SK-N-SH (cell line): ENCODE data around the gene NOL4L. TPM values are rescaled to one million over a fixed set of nuclear protein-coding genes. Genes with fewer than 3 reads are reported as not detected.

Source experiments
- CTCF ChIA-PET: fragments of 300-600, 350-600 bp; formaldehyde crosslinking; extraction: SDS; loops from one replicate; lab custom pipeline; 2021; lab: Yijun Ruan, JAX
- POLR2A ChIA-PET: fragments of 350-600 bp; sonication (Branson Sonifier 250); formaldehyde crosslinking; extraction: SDS; loops from one replicate; lab custom pipeline; 2020; ENCODE audit warnings: antibody characterized with exemption, inconsistent platforms; lab: Yijun Ruan, JAX
- DNase-seq: peaks from one replicate; pipeline ENCODE4 v3.0.0; 2012
- H2AFZ ChIP-seq: fragments of 200-600 bp; sonication (generic); 2 replicates; pipeline ENCODE4 v1.8.1; 2016; ENCODE audit warnings: antibody characterized with exemption, mild to moderate bottlenecking, low read depth
- H3F3A ChIP-seq: fragments of 200-600 bp; sonication (generic); replicated peaks from 2 replicates; pipeline ENCODE3; 2016; ENCODE audit warnings: antibody characterized with exemption, mild to moderate bottlenecking; ENCODE audit not compliant: insufficient read depth
- H3K27ac ChIP-seq, 2 experiments: fragments of 200-500 bp in 1 of 2; fragments of 200-600 bp in 1 of 2; sonication (Bioruptor generic) in 1 of 2; sonication (generic), shearing (Covaris generic) in 1 of 2; 2 replicates each; pipeline versions ENCODE4 v1.5.1 to v1.6.1; 2014 to 2016; ENCODE audit warnings: low read depth in 2 of 2, inconsistent platforms in 1 of 2, low read length in 1 of 2, mild to moderate bottlenecking in 1 of 2, mixed read lengths in 1 of 2
- H3K27me3 ChIP-seq: fragments of 200-600 bp; sonication (generic), shearing (Covaris generic); 2 replicates; pipeline ENCODE4 v1.6.1; 2016; ENCODE audit warnings: mixed run types; ENCODE audit not compliant: insufficient read depth
- H3K36me3 ChIP-seq, 2 experiments: fragments of 200-500 bp in 1 of 2; fragments of 200-600 bp in 1 of 2; sonication (Bioruptor generic) in 1 of 2; sonication (generic) in 1 of 2; replicated peaks in 1 of 2; 2 replicates each; pipeline versions ENCODE3 to v1.5.1; 2014 to 2016; ENCODE audit warnings: low read length in 1 of 2, mild to moderate bottlenecking in 1 of 2; ENCODE audit not compliant: insufficient read depth in 2 of 2, control insufficient read depth in 1 of 2
- H3K4me1 ChIP-seq, 2 experiments: fragments of 200-500 bp in 1 of 2; fragments of 200-600 bp in 1 of 2; sonication (Bioruptor generic) in 1 of 2; sonication (generic), shearing (Covaris generic) in 1 of 2; 2 replicates each; pipeline versions ENCODE4 v1.5.1 to v1.6.1; 2014 to 2016; ENCODE audit warnings: low read depth in 1 of 2, low read length in 1 of 2, mixed run types in 1 of 2; ENCODE audit not compliant: insufficient read depth in 2 of 2, control insufficient read depth in 1 of 2
- H3K4me2 ChIP-seq: fragments of 200-600 bp; sonication (generic), shearing (Covaris generic); 2 replicates; pipeline ENCODE4 v1.6.1; 2017; ENCODE audit warnings: mixed run types
- H3K4me3 ChIP-seq, 2 experiments: fragments of 200-500 bp in 1 of 2; fragments of 200-600 bp in 1 of 2; sonication (Bioruptor generic) in 1 of 2; sonication (generic), shearing (Covaris generic) in 1 of 2; 2 replicates each; pipeline versions ENCODE4 v1.5.1 to v1.8.1; 2014 to 2016; ENCODE audit warnings: low read depth in 2 of 2, inconsistent platforms in 1 of 2, low read length in 1 of 2, mild to moderate bottlenecking in 1 of 2, mixed read lengths in 1 of 2, moderate library complexity in 1 of 2
- H3K79me2 ChIP-seq: fragments of 200-600 bp; sonication (generic); 2 replicates; pipeline ENCODE4 v1.8.1; 2017; ENCODE audit warnings: mild to moderate bottlenecking; ENCODE audit not compliant: insufficient read depth
- H3K9ac ChIP-seq: fragments of 200-600 bp; sonication (generic); 2 replicates; pipeline ENCODE4 v1.6.1; 2017; ENCODE audit warnings: mixed run types
- H3K9me2 ChIP-seq: fragments of 200-600 bp; sonication (generic); 2 replicates; pipeline ENCODE4 v1.6.1; 2017; ENCODE audit warnings: mixed run types
- H3K9me3 ChIP-seq: fragments of 200-600 bp; sonication (generic); 2 replicates; pipeline ENCODE4 v1.6.1; 2017; ENCODE audit warnings: mixed run types, mild to moderate bottlenecking, moderate library complexity
- H4K20me1 ChIP-seq: fragments of 200-600 bp; sonication (generic); 2 replicates; pipeline ENCODE4 v1.6.1; 2017; ENCODE audit warnings: mild to moderate bottlenecking, mixed run types; ENCODE audit not compliant: insufficient read depth
- ELF1 ChIP-seq: IDR thresholded peaks from 2 replicates; pipeline ENCODE4 v1.4.0; 2012
- EP300 ChIP-seq, 2 experiments: IDR thresholded peaks; 2 replicates each; pipeline versions ENCODE4 v1.4.0 to v1.6.1; 2012; ENCODE audit warnings: borderline replicate concordance in 1 of 2, low read depth in 1 of 2, low read length in 1 of 2
- FOXM1 ChIP-seq: IDR thresholded peaks from 2 replicates; pipeline ENCODE4 v1.4.0; 2012; ENCODE audit warnings: low read depth, mild to moderate bottlenecking
- GABPA ChIP-seq: IDR thresholded peaks from 2 replicates; pipeline ENCODE4 v1.4.0; 2012; ENCODE audit warnings: low read depth, mild to moderate bottlenecking
- GATA2 ChIP-seq: sonication (generic); formaldehyde crosslinking; IDR thresholded peaks from 2 replicates; pipeline ENCODE4 v1.5.0; 2020; ENCODE audit warnings: mild to moderate bottlenecking, missing genetic modification reagents
- MXI1 ChIP-seq: IDR thresholded peaks from 2 replicates; pipeline ENCODE4 v1.6.1; 2012; ENCODE audit warnings: mild to moderate bottlenecking, low read depth, low read length, improper control_type of control experiment
- NFIC ChIP-seq: IDR thresholded peaks from 2 replicates; pipeline ENCODE4 v1.4.0; 2012; ENCODE audit warnings: borderline replicate concordance
- NRF1 ChIP-seq: IDR thresholded peaks from 2 replicates; pipeline ENCODE4 v1.6.1; 2012; ENCODE audit warnings: low read depth, mild to moderate bottlenecking, low read length
- POLR2AphosphoS5 ChIP-seq: IDR thresholded peaks from 2 replicates; pipeline ENCODE4 v1.6.1; 2012; ENCODE audit warnings: low read depth, low read length
- RCOR1 ChIP-seq: fragments of 150-350 bp; IDR thresholded peaks from 2 replicates; pipeline ENCODE4 v1.6.1; 2017; ENCODE audit warnings: antibody characterized with exemption, low read length
- RXRA ChIP-seq: IDR thresholded peaks from 2 replicates; pipeline ENCODE4 v1.4.0; 2012; ENCODE audit warnings: low read depth, mild to moderate bottlenecking, borderline replicate concordance
- SMC3 ChIP-seq: IDR thresholded peaks from 2 replicates; pipeline ENCODE4 v1.6.1; 2012; ENCODE audit warnings: low read depth, low read length, improper control_type of control experiment
- USF2 ChIP-seq: fragments of 150-350 bp; IDR thresholded peaks from 2 replicates; pipeline ENCODE4 v1.6.1; 2017; ENCODE audit warnings: antibody characterized with exemption, low read length, low read depth, borderline replicate concordance
- WGBS: methylation state at CpG from one replicate; pipeline ENCODE4 v1.1.6; 2017; ENCODE audit warnings: low lambda C conversion rate; 5-methylcytosine and 5-hydroxymethylcytosine counted together
- polyA plus RNA-seq, 3 experiments: library from polyadenylated mRNA; depleted of rRNA; stranded (reverse); fragments of >200 nt; gene quantifications; 2 replicates each; pipeline ENCODE4 v1.2.3, GENCODE V29; 2012
- TF ChIP-seq, protein P1 (sequence below): fragments of 150-350 bp; IDR thresholded peaks from 2 replicates; pipeline ENCODE4 v1.6.1; 2016; ENCODE audit warnings: mild to moderate bottlenecking, low read depth, low read length
- TF ChIP-seq, protein P2 (sequence below): IDR thresholded peaks from 2 replicates; pipeline ENCODE4 v1.4.0; 2012; ENCODE audit warnings: low read depth
- TF ChIP-seq, protein P3 (sequence below): IDR thresholded peaks from 2 replicates; pipeline ENCODE4; 2012
- TF ChIP-seq, protein P4 (sequence below): IDR thresholded peaks from 2 replicates; pipeline ENCODE4 v1.4.0; 2012; ENCODE audit warnings: low read depth, borderline replicate concordance

The NOL4L gene
- polyA plus RNA-seq, 1 of the 3 experiments (the other 2 are of a cell fraction) = 14.3 TPM

DNA sequence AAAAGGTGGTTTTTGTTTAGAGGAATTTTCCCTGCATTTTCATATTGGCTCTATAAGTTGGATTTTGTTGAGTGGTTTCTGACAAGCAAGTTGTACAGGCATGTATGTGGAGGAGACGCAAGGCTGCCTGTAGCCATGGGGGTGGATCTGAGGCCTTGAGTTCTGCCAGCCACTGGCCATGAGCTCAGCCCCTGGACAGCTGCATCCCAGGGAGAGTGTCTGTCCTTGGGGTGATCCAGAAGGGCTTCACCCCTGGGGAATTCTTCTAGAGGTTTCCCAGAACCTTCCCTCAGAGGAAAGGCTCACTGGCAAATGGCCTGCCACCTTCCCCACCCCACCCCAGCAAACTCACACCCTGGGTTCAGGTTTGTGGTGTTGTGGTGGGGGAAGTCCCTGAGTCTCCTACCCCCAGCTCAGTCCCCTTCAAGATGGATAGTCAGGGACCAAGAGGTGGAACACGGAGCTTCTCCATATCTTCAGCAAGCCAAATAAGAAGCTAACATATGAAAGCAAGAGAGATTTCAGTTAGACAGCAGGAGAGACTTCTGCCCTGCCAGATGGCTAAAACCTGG, 11.6 kb upstream of the NOL4L start:
- WGBS = 81% methylated on average over 2 of the region's 2 CpGs
- no peak overlapping the region for H3K4me3 ChIP-seq

DNA sequence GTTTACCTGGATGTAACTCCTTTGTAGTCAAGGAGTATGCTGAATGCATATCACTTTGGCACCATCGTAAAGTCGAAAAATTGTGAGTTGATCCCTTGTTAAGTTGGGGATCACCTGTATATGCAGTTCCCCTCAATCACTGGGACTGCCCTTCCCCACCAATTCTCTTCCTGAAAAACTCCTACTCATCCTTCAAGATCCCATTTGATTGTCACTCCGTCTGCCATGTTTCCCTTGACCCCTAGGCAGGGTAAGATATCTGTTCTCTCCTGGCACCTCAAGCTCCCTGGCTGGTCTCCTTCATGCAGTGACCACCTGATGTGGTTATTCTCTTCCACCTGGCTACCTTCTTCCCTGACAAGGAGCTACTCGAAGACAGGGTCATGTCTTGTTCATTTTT, 10.0 kb upstream of the NOL4L start:
- peaks cover 5% of the 10 kb centered on the region; the same call in 1 of the 2 replicates for H3K27me3 ChIP-seq
- H3K9me3 ChIP-seq = no peaks in the 10 kb centered on the region
- DNase-seq = no peak
- no peak overlapping the region for H3K4me2 ChIP-seq
- no peak overlapping the region for H3K9ac ChIP-seq
- WGBS = 58% methylated on average over 4 of the region's 4 CpGs
- no peaks in the 10 kb centered on the region for H3K79me2 ChIP-seq
- H2AFZ ChIP-seq = no peak overlapping the region
- H3K4me1 ChIP-seq = no peaks in the 10 kb centered on the region
- ChIA-PET POLR2A (no interaction called here), CTCF (no interaction called here)
- H3K9me2 ChIP-seq = no peaks in the 10 kb centered on the region
- no peaks in the 10 kb centered on the region for H3F3A ChIP-seq
- H3K27ac ChIP-seq = no peak overlapping the region
- H3K4me3 ChIP-seq = no peak overlapping the region
- no peaks in the 10 kb centered on the region for H3K36me3 ChIP-seq
- no peaks in the 10 kb centered on the region for H4K20me1 ChIP-seq
- TF ChIP-seq MXI1 = no peak
- TF ChIP-seq NRF1 = no peak
- no peak for TF ChIP-seq POLR2AphosphoS5
- TF ChIP-seq, protein P1, sequence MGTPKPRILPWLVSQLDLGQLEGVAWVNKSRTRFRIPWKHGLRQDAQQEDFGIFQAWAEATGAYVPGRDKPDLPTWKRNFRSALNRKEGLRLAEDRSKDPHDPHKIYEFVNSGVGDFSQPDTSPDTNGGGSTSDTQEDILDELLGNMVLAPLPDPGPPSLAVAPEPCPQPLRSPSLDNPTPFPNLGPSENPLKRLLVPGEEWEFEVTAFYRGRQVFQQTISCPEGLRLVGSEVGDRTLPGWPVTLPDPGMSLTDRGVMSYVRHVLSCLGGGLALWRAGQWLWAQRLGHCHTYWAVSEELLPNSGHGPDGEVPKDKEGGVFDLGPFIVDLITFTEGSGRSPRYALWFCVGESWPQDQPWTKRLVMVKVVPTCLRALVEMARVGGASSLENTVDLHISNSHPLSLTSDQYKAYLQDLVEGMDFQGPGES = no peak
- TF ChIP-seq, protein P2, sequence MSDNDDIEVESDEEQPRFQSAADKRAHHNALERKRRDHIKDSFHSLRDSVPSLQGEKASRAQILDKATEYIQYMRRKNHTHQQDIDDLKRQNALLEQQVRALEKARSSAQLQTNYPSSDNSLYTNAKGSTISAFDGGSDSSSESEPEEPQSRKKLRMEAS = no peak
- TF ChIP-seq, protein P3, sequence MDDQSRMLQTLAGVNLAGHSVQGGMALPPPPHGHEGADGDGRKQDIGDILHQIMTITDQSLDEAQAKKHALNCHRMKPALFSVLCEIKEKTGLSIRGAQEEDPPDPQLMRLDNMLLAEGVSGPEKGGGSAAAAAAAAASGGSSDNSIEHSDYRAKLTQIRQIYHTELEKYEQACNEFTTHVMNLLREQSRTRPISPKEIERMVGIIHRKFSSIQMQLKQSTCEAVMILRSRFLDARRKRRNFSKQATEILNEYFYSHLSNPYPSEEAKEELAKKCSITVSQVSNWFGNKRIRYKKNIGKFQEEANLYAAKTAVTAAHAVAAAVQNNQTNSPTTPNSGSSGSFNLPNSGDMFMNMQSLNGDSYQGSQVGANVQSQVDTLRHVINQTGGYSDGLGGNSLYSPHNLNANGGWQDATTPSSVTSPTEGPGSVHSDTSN = no peak
- TF ChIP-seq SMC3 = no peak
- no peak for TF ChIP-seq EP300 (IDR thresholded peaks at IDR 0.05; ENCODE audit: borderline replicate concordance in 1 of 2, low read depth in 1 of 2, low read length in 1 of 2)
- TF ChIP-seq NFIC = no peak
- no peak for TF ChIP-seq GABPA
- no peak for TF ChIP-seq GATA2 (CRISPR knock-in tag)
- TF ChIP-seq ELF1 = no peak
- no peak for TF ChIP-seq FOXM1
- no peak for TF ChIP-seq USF2
- TF ChIP-seq RXRA = no peak

More for the DNA sequence above, 11.6 kb upstream of the NOL4L start:
- Histone ChIP-seq H3K9me2 (no peaks in the 10 kb centered on the region), H4K20me1 (no peaks in the 10 kb centered on the region), H3K79me2 (no peaks in the 10 kb centered on the region), H3K36me3 (no peaks in the 10 kb centered on the region), H3K27ac (no peak overlapping the region), H3K4me2 (no peak overlapping the region), H3K4me1 (no peaks in the 10 kb centered on the region), H3K9ac (no peak overlapping the region), H2AFZ (no peak overlapping the region), H3K27me3 (0 out of 2 replicates have a peak, but pooled peaks cover 5% of the 10 kb centered on the region), H3K9me3 (no peaks in the 10 kb centered on the region), H3F3A (no peaks in the 10 kb centered on the region)
- no peak for DNase-seq
- POLR2A ChIA-PET = no interaction called here
- CTCF ChIA-PET = interaction anchor here (0.8 to 1.2 kb wide), 3 partner anchors 9 to 167 kb away, joined by 3 to 4 read pairs (median 3); no protein-coding TSS in a partner anchor
- TF ChIP-seq, protein P4, sequence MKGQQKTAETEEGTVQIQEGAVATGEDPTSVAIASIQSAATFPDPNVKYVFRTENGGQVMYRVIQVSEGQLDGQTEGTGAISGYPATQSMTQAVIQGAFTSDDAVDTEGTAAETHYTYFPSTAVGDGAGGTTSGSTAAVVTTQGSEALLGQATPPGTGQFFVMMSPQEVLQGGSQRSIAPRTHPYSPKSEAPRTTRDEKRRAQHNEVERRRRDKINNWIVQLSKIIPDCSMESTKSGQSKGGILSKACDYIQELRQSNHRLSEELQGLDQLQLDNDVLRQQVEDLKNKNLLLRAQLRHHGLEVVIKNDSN = no peak
- TF ChIP-seq USF2 (no peak), SMC3 (no peak), RCOR1 (no peak)
